Measurements from ENCODE around the gene ACTR3. TPM values are rescaled to one million over a fixed set of nuclear protein-coding genes. Genes with fewer than 3 reads are reported as not detected.

Gene ACTR3
- total and polyA plus RNA-seq, 2 experiments from 2014 or later: 63.7 to 137 TPM

DNA sequence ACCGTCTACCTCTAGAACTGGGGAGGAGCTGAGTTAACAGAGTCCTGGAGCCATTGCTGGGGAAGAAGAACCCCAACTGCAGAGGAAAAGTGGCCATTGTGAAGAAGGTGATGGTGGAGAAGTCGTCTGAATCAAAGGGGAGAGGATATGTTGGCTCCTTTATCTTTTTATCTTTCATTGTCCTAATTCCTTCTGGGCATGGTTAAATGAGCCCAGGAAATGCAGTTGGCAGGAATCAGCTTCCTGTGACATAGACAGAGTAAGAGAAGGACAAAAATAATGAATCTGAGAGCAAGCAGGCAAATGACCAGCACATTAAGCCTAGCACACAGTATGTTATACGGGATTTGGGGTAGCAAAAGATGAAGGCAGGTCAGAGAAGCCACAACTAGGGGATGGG lies 16.0 kb upstream of the ACTR3 start (continued):
- TF ChIP-seq, protein P1, sequence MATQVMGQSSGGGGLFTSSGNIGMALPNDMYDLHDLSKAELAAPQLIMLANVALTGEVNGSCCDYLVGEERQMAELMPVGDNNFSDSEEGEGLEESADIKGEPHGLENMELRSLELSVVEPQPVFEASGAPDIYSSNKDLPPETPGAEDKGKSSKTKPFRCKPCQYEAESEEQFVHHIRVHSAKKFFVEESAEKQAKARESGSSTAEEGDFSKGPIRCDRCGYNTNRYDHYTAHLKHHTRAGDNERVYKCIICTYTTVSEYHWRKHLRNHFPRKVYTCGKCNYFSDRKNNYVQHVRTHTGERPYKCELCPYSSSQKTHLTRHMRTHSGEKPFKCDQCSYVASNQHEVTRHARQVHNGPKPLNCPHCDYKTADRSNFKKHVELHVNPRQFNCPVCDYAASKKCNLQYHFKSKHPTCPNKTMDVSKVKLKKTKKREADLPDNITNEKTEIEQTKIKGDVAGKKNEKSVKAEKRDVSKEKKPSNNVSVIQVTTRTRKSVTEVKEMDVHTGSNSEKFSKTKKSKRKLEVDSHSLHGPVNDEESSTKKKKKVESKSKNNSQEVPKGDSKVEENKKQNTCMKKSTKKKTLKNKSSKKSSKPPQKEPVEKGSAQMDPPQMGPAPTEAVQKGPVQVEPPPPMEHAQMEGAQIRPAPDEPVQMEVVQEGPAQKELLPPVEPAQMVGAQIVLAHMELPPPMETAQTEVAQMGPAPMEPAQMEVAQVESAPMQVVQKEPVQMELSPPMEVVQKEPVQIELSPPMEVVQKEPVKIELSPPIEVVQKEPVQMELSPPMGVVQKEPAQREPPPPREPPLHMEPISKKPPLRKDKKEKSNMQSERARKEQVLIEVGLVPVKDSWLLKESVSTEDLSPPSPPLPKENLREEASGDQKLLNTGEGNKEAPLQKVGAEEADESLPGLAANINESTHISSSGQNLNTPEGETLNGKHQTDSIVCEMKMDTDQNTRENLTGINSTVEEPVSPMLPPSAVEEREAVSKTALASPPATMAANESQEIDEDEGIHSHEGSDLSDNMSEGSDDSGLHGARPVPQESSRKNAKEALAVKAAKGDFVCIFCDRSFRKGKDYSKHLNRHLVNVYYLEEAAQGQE (IDR thresholded peaks at IDR 0.05; ENCODE audit: unreplicated experiment): no peak
- TF ChIP-seq ZNF331 (CRISPR knock-in tag; IDR thresholded peaks at IDR 0.05; ENCODE audit: low read depth): no peak
- TF ChIP-seq STAT1 (IDR thresholded peaks at IDR 0.05; ENCODE audit: unreplicated experiment): no peak

DNA sequence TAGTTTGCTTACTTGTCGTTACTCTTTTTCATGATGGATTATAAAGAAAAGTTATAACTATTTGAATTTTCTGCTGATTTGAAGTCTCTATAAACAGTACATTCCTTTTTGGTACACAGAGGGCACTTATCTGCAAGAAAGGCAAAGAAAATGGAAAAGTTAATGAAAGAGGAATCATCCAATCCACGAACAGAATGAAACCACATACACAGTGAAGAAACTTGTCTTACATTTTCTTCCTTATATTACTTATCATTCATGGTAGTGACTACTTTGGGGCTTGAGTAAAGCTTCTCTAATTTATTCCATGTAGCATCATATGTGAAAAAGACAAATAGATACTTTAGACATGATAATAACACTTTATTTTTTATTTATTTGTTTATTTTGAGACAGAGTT lies 14.8 kb upstream of the ACTR3 start:
- Mint-ChIP-seq H3K27me3 (ENCODE audit: insufficient read depth, low read depth, poor library complexity) (peaks cover 2% of the 10 kb centered on the region), H3K36me3 (ENCODE audit: low read depth) (no peaks in the 10 kb centered on the region), H3K4me1 (peaks cover 7% of the 10 kb centered on the region), H3K27ac (no peak overlapping the region), H3K4me3 (no peak overlapping the region), H3K9me3 (no peaks in the 10 kb centered on the region)
- H3F3A ChIP-seq (replicated peaks; ENCODE audit: low read depth): no peaks in the 10 kb centered on the region
- no peak overlapping the region for H3K4me2 ChIP-seq
- ATAC-seq: no peak
- H4K20me1 ChIP-seq (replicated peaks; ENCODE audit: insufficient read depth): peaks cover 5% of the 10 kb centered on the region; the same call in 1 of the 2 replicates
- DNase-seq (ENCODE audit: low spot score): no peak
- H3K27ac ChIP-seq (ENCODE audit: low read depth): no peak overlapping the region
- no peaks in the 10 kb centered on the region for H3K36me3 ChIP-seq (ENCODE audit: insufficient read depth)
- H3K4me3 ChIP-seq: no peak overlapping the region
- H3K27me3 ChIP-seq (ENCODE audit: insufficient read depth): 0 out of 2 replicates have a peak, but pooled peaks cover 8% of the 10 kb centered on the region
- no peak overlapping the region for H2AFZ ChIP-seq
- no peaks in the 10 kb centered on the region for H3K79me2 ChIP-seq (replicated peaks; ENCODE audit: insufficient read depth)
- TF ChIP-seq STAT1 (IDR thresholded peaks at IDR 0.05; ENCODE audit: unreplicated experiment) (no peak), POLR2AphosphoS5 (IDR thresholded peaks at IDR 0.05; ENCODE audit: low read depth) (no peak)
- peaks cover 4% of the 10 kb centered on the region; the same call in 1 of the 2 replicates for H3K4me1 ChIP-seq (ENCODE audit: insufficient read depth)
- H3K9me2 ChIP-seq (ENCODE audit: insufficient read depth): no peaks in the 10 kb centered on the region

DNA sequence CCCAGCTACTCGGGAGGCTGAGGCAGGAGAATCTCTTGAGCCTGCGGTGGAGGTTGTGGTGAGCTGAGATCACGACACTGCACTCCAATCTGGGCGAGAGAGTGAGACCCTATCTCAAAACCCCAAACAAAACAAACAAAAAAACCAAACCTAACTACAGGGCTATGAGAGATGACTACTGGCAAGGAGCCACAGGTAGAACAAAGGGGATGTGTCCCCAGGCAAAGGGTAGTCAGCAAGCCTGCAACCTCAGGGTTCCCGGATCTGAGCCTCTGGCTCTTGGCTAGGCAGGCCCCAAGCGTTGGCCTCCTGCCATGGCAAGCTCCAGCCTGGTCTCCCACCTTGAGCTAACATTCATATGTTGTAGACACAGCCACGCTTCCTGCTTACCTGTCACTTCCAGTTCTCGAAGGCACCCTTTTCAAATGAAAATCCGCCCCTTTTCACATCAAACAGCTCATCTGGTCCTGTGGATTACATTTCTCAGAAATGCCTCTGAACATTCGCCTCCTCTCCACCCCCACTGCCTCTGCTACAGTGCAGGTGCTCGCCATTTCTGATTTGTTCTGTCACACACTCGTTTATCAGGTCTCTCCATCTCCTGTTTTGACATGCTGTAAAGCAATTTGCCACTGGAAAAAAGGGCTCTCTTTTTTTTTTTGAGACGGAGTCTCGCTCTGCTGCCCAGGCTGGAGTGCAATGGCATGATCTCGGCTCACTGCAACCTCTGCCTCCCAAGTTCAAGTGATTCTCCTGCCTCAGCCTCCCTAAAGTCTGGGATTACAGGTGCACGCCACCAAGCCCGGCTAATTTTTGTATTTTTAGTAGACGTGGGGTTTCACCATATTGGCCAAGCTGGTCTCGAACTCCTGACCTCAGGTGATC lies 13.1 kb upstream of the ACTR3 start:
- Histone ChIP-seq H2AFZ (no peak overlapping the region), H3K4me2 (no peak overlapping the region), H3K9me2 (ENCODE audit: insufficient read depth) (no peaks in the 10 kb centered on the region), H3F3A (replicated peaks; ENCODE audit: low read depth) (no peaks in the 10 kb centered on the region), H3K4me1 (ENCODE audit: insufficient read depth) (peaks cover 4% of the 10 kb centered on the region; the same call in 1 of the 2 replicates), H4K20me1 (replicated peaks; ENCODE audit: insufficient read depth) (peaks cover 7% of the 10 kb centered on the region; the same call in 1 of the 2 replicates), H3K27ac (ENCODE audit: low read depth) (no peak overlapping the region), H3K36me3 (ENCODE audit: insufficient read depth) (no peaks in the 10 kb centered on the region), H3K79me2 (replicated peaks; ENCODE audit: insufficient read depth) (no peaks in the 10 kb centered on the region), H3K4me3 (no peak overlapping the region), H3K27me3 (ENCODE audit: insufficient read depth) (0 out of 2 replicates have a peak, but pooled peaks cover 5% of the 10 kb centered on the region)
- ATAC-seq (peak; percentile 94), DNase-seq (ENCODE audit: low spot score) (peak; percentile 61)
- H3K27ac Mint-ChIP-seq: no peak overlapping the region
- no peaks in the 10 kb centered on the region for H3K9me3 Mint-ChIP-seq
- H3K4me1 Mint-ChIP-seq: peaks cover 7% of the 10 kb centered on the region
- H3K4me3 Mint-ChIP-seq: no peak overlapping the region; the same call in 2 of the 3 replicates
- no peaks in the 10 kb centered on the region for H3K36me3 Mint-ChIP-seq (ENCODE audit: low read depth)
- peaks cover 2% of the 10 kb centered on the region for H3K27me3 Mint-ChIP-seq (ENCODE audit: insufficient read depth, low read depth, poor library complexity)
- TF ChIP-seq ETS1 (IDR thresholded peaks at IDR 0.05) (no peak), CREB1 (CRISPR knock-in tag; IDR thresholded peaks at IDR 0.05; ENCODE audit: low read depth) (no peak), ZNF114 (CRISPR knock-in tag; IDR thresholded peaks at IDR 0.05) (no peak), NANOG (IDR thresholded peaks at IDR 0.05; ENCODE audit: borderline replicate concordance) (no peak)
- TF ChIP-seq, protein P2, sequence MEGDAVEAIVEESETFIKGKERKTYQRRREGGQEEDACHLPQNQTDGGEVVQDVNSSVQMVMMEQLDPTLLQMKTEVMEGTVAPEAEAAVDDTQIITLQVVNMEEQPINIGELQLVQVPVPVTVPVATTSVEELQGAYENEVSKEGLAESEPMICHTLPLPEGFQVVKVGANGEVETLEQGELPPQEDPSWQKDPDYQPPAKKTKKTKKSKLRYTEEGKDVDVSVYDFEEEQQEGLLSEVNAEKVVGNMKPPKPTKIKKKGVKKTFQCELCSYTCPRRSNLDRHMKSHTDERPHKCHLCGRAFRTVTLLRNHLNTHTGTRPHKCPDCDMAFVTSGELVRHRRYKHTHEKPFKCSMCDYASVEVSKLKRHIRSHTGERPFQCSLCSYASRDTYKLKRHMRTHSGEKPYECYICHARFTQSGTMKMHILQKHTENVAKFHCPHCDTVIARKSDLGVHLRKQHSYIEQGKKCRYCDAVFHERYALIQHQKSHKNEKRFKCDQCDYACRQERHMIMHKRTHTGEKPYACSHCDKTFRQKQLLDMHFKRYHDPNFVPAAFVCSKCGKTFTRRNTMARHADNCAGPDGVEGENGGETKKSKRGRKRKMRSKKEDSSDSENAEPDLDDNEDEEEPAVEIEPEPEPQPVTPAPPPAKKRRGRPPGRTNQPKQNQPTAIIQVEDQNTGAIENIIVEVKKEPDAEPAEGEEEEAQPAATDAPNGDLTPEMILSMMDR (conservative IDR thresholded peaks at IDR 0.05; ENCODE audit: low read depth in 2 of 2): no peak

All from GM23338 (cell line).